ENCODE data around the gene RBM17. TPM values are rescaled to one million over a fixed set of nuclear protein-coding genes. Genes with fewer than 3 reads are reported as not detected.

The RBM17 gene
- total RNA-seq, 1 donor, result 47.5 TPM

- H3K4me3 ChIP-seq (ENCODE audit: low read depth, low read length), result no peak overlapping the region
- no peak for TF ChIP-seq CTCF (IDR thresholded peaks at IDR 0.05; ENCODE audit: insufficient read depth, low read depth, low read length)
- DNase-seq (ENCODE audit: low read depth), result no peak
These were observed 17.4 kb upstream of the RBM17 start for GRCh38 chr10:6071181-6072175.

GRCh38 chr10:6072215-6072934 lies 16.5 kb upstream of the RBM17 start:
- H3K4me3 ChIP-seq (ENCODE audit: low read depth, low read length), result no peak overlapping the region
- peak; percentile 28 for DNase-seq (ENCODE audit: low read depth)
- no peak for TF ChIP-seq CTCF (IDR thresholded peaks at IDR 0.05; ENCODE audit: insufficient read depth, low read depth, low read length)

- TF ChIP-seq CTCF (IDR thresholded peaks at IDR 0.05; ENCODE audit: insufficient read depth, low read depth, low read length), result no peak
- H3K4me3 ChIP-seq (ENCODE audit: low read depth, low read length), result no peak overlapping the region
- peak; percentile 67 for DNase-seq (ENCODE audit: low read depth)
These were observed 14.1 kb upstream of the RBM17 start for GRCh38 chr10:6074489-6075301.

GRCh38 chr10:6077071-6077675 lies 11.7 kb upstream of the RBM17 start:
- no peak overlapping the region for H3K4me3 ChIP-seq (ENCODE audit: low read depth, low read length)
- TF ChIP-seq CTCF (IDR thresholded peaks at IDR 0.05; ENCODE audit: insufficient read depth, low read depth, low read length), result no peak
- DNase-seq (ENCODE audit: low read depth), result no peak

- no peak for TF ChIP-seq CTCF (IDR thresholded peaks at IDR 0.05; ENCODE audit: insufficient read depth, low read depth, low read length)
- H3K4me3 ChIP-seq (ENCODE audit: low read depth, low read length), result no peak overlapping the region
- no peak for DNase-seq (ENCODE audit: low read depth)
These were observed 9.8 kb upstream of the RBM17 start for GRCh38 chr10:6079044-6079443.

GRCh38 chr10:6080417-6080973 lies 8.3 kb upstream of the RBM17 start:
- H3K4me3 ChIP-seq (ENCODE audit: low read depth, low read length), result no peak overlapping the region
- TF ChIP-seq CTCF (IDR thresholded peaks at IDR 0.05; ENCODE audit: insufficient read depth, low read depth, low read length), result no peak
- no peak for DNase-seq (ENCODE audit: low read depth)

All from fibroblast of villous mesenchyme (primary cell).